Liver (tissue), 9 donors: ENCODE measurements around the gene SLCO6A1. TPM values are rescaled to one million over a fixed set of nuclear protein-coding genes. Genes with fewer than 3 reads are reported as not detected.

Source experiments
- DNase-seq: peaks from one replicate; pipeline ENCODE4 v3.0.0-alpha.2; 2017; ENCODE audit warnings: low spot score
- H3K27ac ChIP-seq, 2 donors: one replicate each; pipeline ENCODE4 v1.7.0; 2013; ENCODE audit warnings: inconsistent platforms in 2 of 2, low read length in 2 of 2, control low read depth in 1 of 2, low read depth in 1 of 2, mild to moderate bottlenecking in 1 of 2
- H3K27me3 ChIP-seq, 4 donors: one replicate each; pipeline versions ENCODE4 v1.6.1 to v1.7.0; 2013; ENCODE audit warnings: low read length in 3 of 4, inconsistent platforms in 1 of 4, mild to moderate bottlenecking in 1 of 4, moderate library complexity in 1 of 4; ENCODE audit not compliant: control insufficient read depth in 4 of 4, insufficient read depth in 4 of 4
- H3K36me3 ChIP-seq, 4 donors: one replicate each; pipeline versions ENCODE4 v1.6.1 to v1.7.0; 2013; ENCODE audit warnings: low read length in 3 of 4, mild to moderate bottlenecking in 3 of 4, low read depth in 1 of 4, moderate library complexity in 1 of 4; ENCODE audit not compliant: control insufficient read depth in 4 of 4, insufficient read depth in 3 of 4
- H3K4me1 ChIP-seq, 4 donors: one replicate each; pipeline versions ENCODE4 v1.6.1 to v1.7.0; 2013; ENCODE audit warnings: low read length in 3 of 4, mild to moderate bottlenecking in 3 of 4, moderate library complexity in 1 of 4; ENCODE audit not compliant: control insufficient read depth in 4 of 4, insufficient read depth in 4 of 4
- H3K4me3 ChIP-seq, 3 donors: one replicate each; pipeline versions ENCODE4 v1.6.1 to v1.7.0; 2013; ENCODE audit warnings: low read length in 3 of 3, control low read depth in 1 of 3, low read depth in 1 of 3, mild to moderate bottlenecking in 1 of 3
- H3K9ac ChIP-seq, 2 donors: one replicate each; pipeline ENCODE4 v1.7.0; 2013; ENCODE audit warnings: low read length in 2 of 2, mild to moderate bottlenecking in 2 of 2, moderate library complexity in 2 of 2, control low read depth in 1 of 2, low read depth in 1 of 2
- H3K9me3 ChIP-seq, 4 donors: one replicate each; pipeline versions ENCODE4 v1.6.1 to v1.7.0; 2013; ENCODE audit warnings: low read length in 3 of 4; ENCODE audit not compliant: control insufficient read depth in 4 of 4
- EGR1 ChIP-seq, 2 donors: IDR thresholded peaks; 2 replicates each; pipeline ENCODE4 v1.6.1; 2016 to 2018; ENCODE audit warnings: antibody characterized with exemption in 2 of 2, low read depth in 2 of 2
- FOXA1 ChIP-seq: IDR thresholded peaks from 2 replicates; pipeline ENCODE4 v1.6.1; 2016; ENCODE audit warnings: antibody characterized with exemption
- FOXA2 ChIP-seq: IDR thresholded peaks from 2 replicates; pipeline ENCODE4 v1.6.1; 2016; ENCODE audit warnings: antibody characterized with exemption
- GABPA ChIP-seq, 2 donors: IDR thresholded peaks in 1 of 2; conservative IDR thresholded peaks in 1 of 2; 2 replicates each; pipeline ENCODE4 v1.6.1; 2016; ENCODE audit warnings: antibody characterized with exemption in 2 of 2, mild to moderate bottlenecking in 1 of 2, moderate library complexity in 1 of 2
- HNF4G ChIP-seq: IDR thresholded peaks from 2 replicates; pipeline ENCODE4 v1.6.1; 2016; ENCODE audit warnings: antibody characterized with exemption
- JUND ChIP-seq, 2 donors: IDR thresholded peaks; 2 replicates each; pipeline ENCODE4 v1.6.1; 2016; ENCODE audit warnings: antibody characterized with exemption in 2 of 2
- NR2F2 ChIP-seq: IDR thresholded peaks from 2 replicates; pipeline ENCODE4 v1.6.1; 2016; ENCODE audit warnings: antibody characterized with exemption
- RAD21 ChIP-seq, 2 donors: IDR thresholded peaks; 2 replicates each; pipeline ENCODE4 v1.6.1; 2016; ENCODE audit warnings: antibody characterized with exemption in 2 of 2, mild to moderate bottlenecking in 2 of 2
- RXRA ChIP-seq, 2 donors: IDR thresholded peaks; 2 replicates each; pipeline ENCODE4 v1.6.1; 2017 to 2018; ENCODE audit warnings: antibody characterized with exemption in 2 of 2, mild to moderate bottlenecking in 1 of 2
- TAF1 ChIP-seq: conservative IDR thresholded peaks from 2 replicates; pipeline ENCODE4 v1.6.1; 2016; ENCODE audit warnings: antibody characterized with exemption, mild to moderate bottlenecking
- YY1 ChIP-seq: IDR thresholded peaks from 2 replicates; pipeline ENCODE4 v1.6.1; 2016; ENCODE audit warnings: antibody characterized with exemption, mild to moderate bottlenecking
- WGBS: extraction: QIAGEN DNeasy Blood & Tissue Kit; methylation state at CpG from one replicate; pipeline ENCODE4 v1.1.7; 2013; 5-methylcytosine and 5-hydroxymethylcytosine counted together
- polyA plus RNA-seq, 2 donors: library from polyadenylated mRNA; stranded (reverse) in 1 of 2; unstranded in 1 of 2; fragments of 200-250 nt in 1 of 2; fragments of >200 nt in 1 of 2; fragmentation: Nextera tagmentation in 1 of 2; extraction: Ambion mirVana in 1 of 2; gene quantifications; one replicate each; pipeline versions ENCODE4 v1.2.1 to v1.2.3, GENCODE V29; 2013 to 2015
- total RNA-seq, 2 donors: library from RNA; depleted of rRNA; stranded (reverse); fragments of >200 nt; gene quantifications; one replicate each; pipeline ENCODE4 v1.2.3, GENCODE V29; 2014
- TF ChIP-seq, protein P1 (sequence below): IDR thresholded peaks from 2 replicates; pipeline ENCODE4 v1.6.1; 2016; ENCODE audit warnings: antibody characterized with exemption
- TF ChIP-seq, protein P2 (sequence below): fragments of 150-350 bp; IDR thresholded peaks from 2 replicates; pipeline ENCODE4 v1.5.1; 2017; ENCODE audit warnings: improper control_type of control experiment, low read depth, low read length; ENCODE audit not compliant: missing input control
- TF ChIP-seq, protein P3 (sequence below): IDR thresholded peaks from 2 replicates; pipeline ENCODE4 v1.6.1; 2016; ENCODE audit warnings: antibody characterized with exemption
- TF ChIP-seq, protein P4 (sequence below): IDR thresholded peaks from 2 replicates; pipeline ENCODE4 v1.6.1; 2016; ENCODE audit warnings: antibody characterized with exemption
- donor health status: healthy.
- donor health status: healthy.
- donor health status: healthy.
- donor health status: healthy.
- donor health status: healthy.

Gene SLCO6A1
- total and polyA plus RNA-seq, 4 donors, result not detected

DNA sequence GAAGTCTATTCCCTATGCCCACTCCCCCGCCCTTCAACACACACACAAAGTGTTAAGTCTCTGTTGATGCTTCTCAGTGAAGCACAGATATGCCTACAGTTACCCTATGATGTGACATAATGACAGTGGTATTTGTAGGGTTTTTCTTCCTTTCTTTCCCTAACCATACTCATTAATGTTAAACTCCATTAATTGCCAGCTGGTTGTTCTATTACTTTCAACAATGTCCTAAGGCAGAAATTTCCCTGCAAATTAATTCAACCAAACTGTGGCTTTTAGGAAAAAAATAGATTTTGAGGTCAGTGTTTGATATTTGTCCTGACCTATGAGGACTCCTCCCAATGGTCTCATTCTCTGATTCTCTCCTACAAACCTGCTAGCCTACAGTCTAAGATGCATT is 38.2 kb upstream of the SLCO6A1 start:
- Histone ChIP-seq H3K4me3 (no peak overlapping the region), H3K27me3 (no peaks in the 10 kb centered on the region), H3K9me3 (no peaks in the 10 kb centered on the region), H3K9ac (no peak overlapping the region), H3K4me1 (no peaks in the 10 kb centered on the region), H3K27ac (no peak overlapping the region), H3K36me3 (no peaks in the 10 kb centered on the region)
- TF ChIP-seq, protein P1, sequence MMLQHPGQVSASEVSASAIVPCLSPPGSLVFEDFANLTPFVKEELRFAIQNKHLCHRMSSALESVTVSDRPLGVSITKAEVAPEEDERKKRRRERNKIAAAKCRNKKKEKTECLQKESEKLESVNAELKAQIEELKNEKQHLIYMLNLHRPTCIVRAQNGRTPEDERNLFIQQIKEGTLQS, result no peak
- no peak for TF ChIP-seq GABPA (IDR thresholded peaks at IDR 0.05 in 1 of 2, conservative IDR thresholded peaks at IDR 0.05 in 1 of 2)
- TF ChIP-seq RXRA (IDR thresholded peaks at IDR 0.05), result no peak
- TF ChIP-seq, protein P2, sequence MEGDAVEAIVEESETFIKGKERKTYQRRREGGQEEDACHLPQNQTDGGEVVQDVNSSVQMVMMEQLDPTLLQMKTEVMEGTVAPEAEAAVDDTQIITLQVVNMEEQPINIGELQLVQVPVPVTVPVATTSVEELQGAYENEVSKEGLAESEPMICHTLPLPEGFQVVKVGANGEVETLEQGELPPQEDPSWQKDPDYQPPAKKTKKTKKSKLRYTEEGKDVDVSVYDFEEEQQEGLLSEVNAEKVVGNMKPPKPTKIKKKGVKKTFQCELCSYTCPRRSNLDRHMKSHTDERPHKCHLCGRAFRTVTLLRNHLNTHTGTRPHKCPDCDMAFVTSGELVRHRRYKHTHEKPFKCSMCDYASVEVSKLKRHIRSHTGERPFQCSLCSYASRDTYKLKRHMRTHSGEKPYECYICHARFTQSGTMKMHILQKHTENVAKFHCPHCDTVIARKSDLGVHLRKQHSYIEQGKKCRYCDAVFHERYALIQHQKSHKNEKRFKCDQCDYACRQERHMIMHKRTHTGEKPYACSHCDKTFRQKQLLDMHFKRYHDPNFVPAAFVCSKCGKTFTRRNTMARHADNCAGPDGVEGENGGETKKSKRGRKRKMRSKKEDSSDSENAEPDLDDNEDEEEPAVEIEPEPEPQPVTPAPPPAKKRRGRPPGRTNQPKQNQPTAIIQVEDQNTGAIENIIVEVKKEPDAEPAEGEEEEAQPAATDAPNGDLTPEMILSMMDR, result no peak
- no peak for DNase-seq
- WGBS, result 70% methylated on average over 1 of the region's 1 CpG

DNA sequence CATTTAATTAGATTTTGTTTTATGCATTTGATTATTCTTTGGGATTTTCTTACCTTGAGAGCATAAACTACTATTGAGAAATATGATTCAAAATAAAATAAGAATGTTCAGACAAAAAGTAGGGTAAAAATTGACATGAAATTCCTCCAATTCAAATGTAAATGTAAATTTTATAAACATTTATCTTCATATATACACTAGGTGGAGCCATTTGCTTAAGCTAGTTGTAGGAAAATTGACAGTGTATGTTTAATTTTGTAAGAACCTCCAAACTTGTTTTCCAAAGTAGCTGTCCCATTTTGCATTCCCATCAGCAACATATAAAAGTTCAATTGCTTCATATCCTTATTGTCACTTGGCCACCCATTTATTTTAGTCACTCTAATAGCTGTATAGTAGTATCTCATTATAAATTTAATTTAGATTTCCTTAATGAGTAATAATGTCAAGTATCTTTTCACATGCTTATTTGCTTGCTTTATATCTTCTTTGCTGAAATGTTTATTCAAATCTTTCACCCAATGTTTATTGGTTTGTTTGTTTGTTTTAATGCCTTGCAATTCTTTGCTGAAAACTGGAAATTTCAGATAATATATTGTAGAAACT is 37.6 kb upstream of the SLCO6A1 start:
- DNase-seq, result no peak
- Histone ChIP-seq H3K4me3 (no peak overlapping the region), H3K36me3 (no peaks in the 10 kb centered on the region), H3K27ac (no peak overlapping the region), H3K27me3 (no peaks in the 10 kb centered on the region), H3K9ac (no peak overlapping the region), H3K9me3 (no peaks in the 10 kb centered on the region), H3K4me1 (peaks cover 0 to 3% (median 0%) of the 10 kb centered on the region in 4 donors)
- peak; percentile 44 to 48 for TF ChIP-seq RAD21 (IDR thresholded peaks at IDR 0.05)
- TF ChIP-seq FOXA2, result no peak

DNA sequence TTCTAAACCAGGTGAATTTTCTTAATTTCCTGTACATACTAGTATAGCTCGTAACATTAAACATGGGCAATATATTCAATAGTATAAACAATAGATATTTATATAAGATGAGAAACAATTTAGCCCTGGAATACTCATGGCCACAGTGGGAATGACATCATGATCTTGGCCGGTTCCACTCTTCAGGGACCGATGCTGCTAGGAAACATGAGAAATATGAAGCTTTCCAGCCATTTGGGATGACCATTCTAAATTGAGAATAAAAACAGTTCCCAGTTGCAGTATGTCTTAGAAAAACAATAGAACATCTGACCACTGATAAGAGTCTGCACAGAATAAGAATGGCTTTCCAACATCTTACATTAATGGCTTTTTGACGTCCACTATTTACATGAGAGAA is 33.3 kb upstream of the SLCO6A1 start:
- Histone ChIP-seq H3K36me3 (no peaks in the 10 kb centered on the region), H3K9ac (no peak overlapping the region), H3K27ac (no peak overlapping the region), H3K9me3 (no peaks in the 10 kb centered on the region), H3K4me1 (peaks cover 0 to 3% (median 0%) of the 10 kb centered on the region in 4 donors), H3K4me3 (no peak overlapping the region), H3K27me3 (no peaks in the 10 kb centered on the region)
- 90% methylated on average over 4 of the region's 4 CpGs for WGBS
- TF ChIP-seq NR2F2, result no peak
- no peak for TF ChIP-seq FOXA1
- TF ChIP-seq TAF1, result no peak
- no peak for TF ChIP-seq GABPA (IDR thresholded peaks at IDR 0.05 in 1 of 2, conservative IDR thresholded peaks at IDR 0.05 in 1 of 2)
- TF ChIP-seq, protein P2, result no peak
- no peak for TF ChIP-seq EGR1 (IDR thresholded peaks at IDR 0.05; ENCODE audit: low read depth in 2 of 2)
- TF ChIP-seq YY1, result no peak
- TF ChIP-seq, protein P3, sequence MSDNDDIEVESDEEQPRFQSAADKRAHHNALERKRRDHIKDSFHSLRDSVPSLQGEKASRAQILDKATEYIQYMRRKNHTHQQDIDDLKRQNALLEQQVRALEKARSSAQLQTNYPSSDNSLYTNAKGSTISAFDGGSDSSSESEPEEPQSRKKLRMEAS, result no peak
- TF ChIP-seq, protein P1, result no peak
- TF ChIP-seq JUND (IDR thresholded peaks at IDR 0.05), result no peak
- TF ChIP-seq RXRA (IDR thresholded peaks at IDR 0.05), result no peak
- TF ChIP-seq, protein P4, sequence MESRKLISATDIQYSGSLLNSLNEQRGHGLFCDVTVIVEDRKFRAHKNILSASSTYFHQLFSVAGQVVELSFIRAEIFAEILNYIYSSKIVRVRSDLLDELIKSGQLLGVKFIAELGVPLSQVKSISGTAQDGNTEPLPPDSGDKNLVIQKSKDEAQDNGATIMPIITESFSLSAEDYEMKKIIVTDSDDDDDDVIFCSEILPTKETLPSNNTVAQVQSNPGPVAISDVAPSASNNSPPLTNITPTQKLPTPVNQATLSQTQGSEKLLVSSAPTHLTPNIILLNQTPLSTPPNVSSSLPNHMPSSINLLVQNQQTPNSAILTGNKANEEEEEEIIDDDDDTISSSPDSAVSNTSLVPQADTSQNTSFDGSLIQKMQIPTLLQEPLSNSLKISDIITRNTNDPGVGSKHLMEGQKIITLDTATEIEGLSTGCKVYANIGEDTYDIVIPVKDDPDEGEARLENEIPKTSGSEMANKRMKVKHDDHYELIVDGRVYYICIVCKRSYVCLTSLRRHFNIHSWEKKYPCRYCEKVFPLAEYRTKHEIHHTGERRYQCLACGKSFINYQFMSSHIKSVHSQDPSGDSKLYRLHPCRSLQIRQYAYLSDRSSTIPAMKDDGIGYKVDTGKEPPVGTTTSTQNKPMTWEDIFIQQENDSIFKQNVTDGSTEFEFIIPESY, result no peak
- no peak for TF ChIP-seq HNF4G
- DNase-seq, result no peak
